DND-41 (cell line): ENCODE measurements around the gene ZWINT.

ENCODE experiments used
- ATAC-seq: fragments of 200-7000 bp; cut with Tn5 transposase; 3 replicates; pipeline ENCODE4 v1.9.1; 2021; ENCODE audit warnings: low read depth; ENCODE audit not compliant: insufficient read depth
- DNase-seq: peaks from one replicate; pipeline ENCODE4 v3.0.0-alpha.2; 2020
- H2AFZ ChIP-seq: 2 replicates; pipeline ENCODE4 v1.6.0; 2012; ENCODE audit warnings: low read depth, low read length
- H3K27ac ChIP-seq: 2 replicates; pipeline ENCODE4 v1.5.1; 2012; ENCODE audit warnings: low read length, inconsistent platforms
- H3K27me3 ChIP-seq: fragments of 200-600 bp; sonication (generic); 2 replicates; pipeline ENCODE4 v1.6.0; 2012; ENCODE audit warnings: low read length, mild to moderate bottlenecking, inconsistent platforms; ENCODE audit not compliant: insufficient read depth, poor library complexity
- H3K36me3 ChIP-seq: 2 replicates; pipeline ENCODE4 v1.5.1; 2012; ENCODE audit warnings: low read length, inconsistent platforms; ENCODE audit not compliant: insufficient read depth
- H3K4me1 ChIP-seq: 2 replicates; pipeline ENCODE4 v1.5.1; 2012; ENCODE audit warnings: mild to moderate bottlenecking, low read length; ENCODE audit not compliant: insufficient read depth
- H3K4me2 ChIP-seq: 2 replicates; pipeline ENCODE4 v1.6.0; 2012; ENCODE audit warnings: mild to moderate bottlenecking, moderate library complexity, low read length, inconsistent platforms; ENCODE audit not compliant: insufficient read depth
- H3K4me3 ChIP-seq, 2 experiments: fragments of 200-600 bp in 1 of 2; shearing (Covaris generic) in 1 of 2; 2 replicates each; pipeline ENCODE4 v1.5.1; 2012 to 2016; ENCODE audit warnings: inconsistent platforms in 2 of 2, low read length in 2 of 2, mild to moderate bottlenecking in 2 of 2, low read depth in 1 of 2, moderate library complexity in 1 of 2
- H3K79me2 ChIP-seq: 2 replicates; pipeline ENCODE4 v1.6.0; 2012; ENCODE audit warnings: low read length, inconsistent platforms; ENCODE audit not compliant: insufficient read depth
- H3K9ac ChIP-seq: 2 replicates; pipeline ENCODE4 v1.6.0; 2012; ENCODE audit warnings: low read depth, mild to moderate bottlenecking, inconsistent platforms, low read length, moderate library complexity
- H3K9me3 ChIP-seq: 2 replicates; pipeline ENCODE4 v1.5.1; 2012; ENCODE audit warnings: low read length, moderate library complexity, mild to moderate bottlenecking, inconsistent platforms; ENCODE audit not compliant: insufficient read depth, severe bottlenecking
- H4K20me1 ChIP-seq: 2 replicates; pipeline ENCODE4 v1.6.0; 2012; ENCODE audit warnings: low read length; ENCODE audit not compliant: insufficient read depth
- EZH2 ChIP-seq: IDR thresholded peaks from 3 replicates; pipeline ENCODE4 v1.6.1; 2012; ENCODE audit warnings: borderline replicate concordance, low read depth, mild to moderate bottlenecking, moderate library complexity, low read length, inconsistent platforms; ENCODE audit not compliant: severe bottlenecking
- TF ChIP-seq, protein P1 (sequence below): IDR thresholded peaks from 2 replicates; pipeline ENCODE4 v1.5.1; 2012; ENCODE audit warnings: borderline replicate concordance, low read length, moderate library complexity, mild to moderate bottlenecking; ENCODE audit not compliant: poor library complexity, severe bottlenecking; ENCODE audit errors: extremely low read depth

Gene ZWINT, protein sequence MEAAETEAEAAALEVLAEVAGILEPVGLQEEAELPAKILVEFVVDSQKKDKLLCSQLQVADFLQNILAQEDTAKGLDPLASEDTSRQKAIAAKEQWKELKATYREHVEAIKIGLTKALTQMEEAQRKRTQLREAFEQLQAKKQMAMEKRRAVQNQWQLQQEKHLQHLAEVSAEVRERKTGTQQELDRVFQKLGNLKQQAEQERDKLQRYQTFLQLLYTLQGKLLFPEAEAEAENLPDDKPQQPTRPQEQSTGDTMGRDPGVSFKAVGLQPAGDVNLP

DNA sequence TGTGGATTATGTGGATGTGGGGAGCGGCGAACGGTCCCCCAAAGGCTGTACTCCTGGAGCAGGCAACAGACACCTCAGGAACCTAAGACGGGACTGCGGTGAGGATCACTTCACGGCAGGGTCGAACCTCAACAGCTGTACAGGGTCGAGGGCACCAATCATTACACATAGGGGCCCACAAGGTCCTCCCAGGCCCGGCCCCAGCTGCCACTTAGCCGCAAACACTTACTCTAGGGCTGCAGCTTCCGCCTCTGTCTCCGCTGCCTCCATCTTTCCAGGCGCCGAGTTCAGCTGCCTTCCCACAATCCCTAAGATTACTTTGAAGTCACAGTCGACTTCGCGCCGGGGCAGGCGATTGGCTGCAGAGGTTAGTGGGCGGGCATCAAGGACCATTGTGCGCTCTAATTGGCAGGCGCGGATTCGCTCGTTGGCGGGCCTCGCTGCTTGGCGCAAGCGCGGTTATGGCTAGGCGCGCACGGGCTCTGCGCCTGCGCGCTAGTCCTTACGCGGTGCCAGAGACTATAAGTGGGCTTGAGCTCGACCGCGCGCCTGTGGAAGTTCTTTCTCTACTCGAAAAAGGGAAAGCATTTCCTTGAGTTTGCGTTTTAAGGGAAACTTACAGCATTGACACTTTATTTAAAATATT is at the start of gene ZWINT:
ZWINT (minus strand) TSS at position 293 of the 646 bp plus-strand sequence; CDS start at position 270, 23 bp downstream.
- H3K4me2 ChIP-seq = peak within 1 kb of the TSS; percentile 90
- peaks cover 41% of the 10 kb centered on the region for H3K4me1 ChIP-seq
- ATAC-seq (peak; percentile 97), DNase-seq (peak; percentile 97)
- H3K27ac ChIP-seq = peak within 1 kb of the TSS; percentile 92
- no peaks in the 10 kb centered on the region for H3K9me3 ChIP-seq
- H3K79me2 ChIP-seq = peaks cover 41% of the 10 kb centered on the region
- TF ChIP-seq, protein P1, sequence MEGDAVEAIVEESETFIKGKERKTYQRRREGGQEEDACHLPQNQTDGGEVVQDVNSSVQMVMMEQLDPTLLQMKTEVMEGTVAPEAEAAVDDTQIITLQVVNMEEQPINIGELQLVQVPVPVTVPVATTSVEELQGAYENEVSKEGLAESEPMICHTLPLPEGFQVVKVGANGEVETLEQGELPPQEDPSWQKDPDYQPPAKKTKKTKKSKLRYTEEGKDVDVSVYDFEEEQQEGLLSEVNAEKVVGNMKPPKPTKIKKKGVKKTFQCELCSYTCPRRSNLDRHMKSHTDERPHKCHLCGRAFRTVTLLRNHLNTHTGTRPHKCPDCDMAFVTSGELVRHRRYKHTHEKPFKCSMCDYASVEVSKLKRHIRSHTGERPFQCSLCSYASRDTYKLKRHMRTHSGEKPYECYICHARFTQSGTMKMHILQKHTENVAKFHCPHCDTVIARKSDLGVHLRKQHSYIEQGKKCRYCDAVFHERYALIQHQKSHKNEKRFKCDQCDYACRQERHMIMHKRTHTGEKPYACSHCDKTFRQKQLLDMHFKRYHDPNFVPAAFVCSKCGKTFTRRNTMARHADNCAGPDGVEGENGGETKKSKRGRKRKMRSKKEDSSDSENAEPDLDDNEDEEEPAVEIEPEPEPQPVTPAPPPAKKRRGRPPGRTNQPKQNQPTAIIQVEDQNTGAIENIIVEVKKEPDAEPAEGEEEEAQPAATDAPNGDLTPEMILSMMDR = no peak
- no peak for TF ChIP-seq EZH2
- H3K36me3 ChIP-seq = peaks cover 41% of the 10 kb centered on the region
- H2AFZ ChIP-seq = peak within 1 kb of the TSS; percentile 80
- H3K4me3 ChIP-seq = peak within 1 kb of the TSS; percentile 56 to 62
- peaks cover 11% of the 10 kb centered on the region; the same call in 1 of the 2 replicates for H4K20me1 ChIP-seq
- peak within 1 kb of the TSS; percentile 82 for H3K9ac ChIP-seq
- H3K27me3 ChIP-seq = no peaks in the 10 kb centered on the region

DNA sequence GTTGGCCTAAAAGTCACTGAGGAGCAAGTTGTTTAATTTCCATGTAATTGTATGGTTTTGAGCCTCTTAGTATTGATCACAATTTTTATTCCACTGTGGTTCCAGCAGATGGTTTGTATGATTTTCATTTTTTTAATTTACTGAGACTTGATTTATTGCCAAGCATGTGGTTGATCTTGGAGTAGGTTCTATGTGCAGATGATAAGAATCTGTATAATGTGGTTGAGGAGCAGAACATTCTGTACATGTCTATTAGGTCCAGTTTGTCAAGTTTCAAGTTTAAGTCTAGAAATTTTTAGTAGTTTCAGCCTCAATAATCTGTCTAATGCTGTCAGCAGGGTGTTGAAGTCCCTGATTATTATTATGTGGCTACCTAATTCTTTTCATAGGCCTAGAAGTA is 22.7 kb upstream of the ZWINT start:
- Histone ChIP-seq H3K79me2 (no peaks in the 10 kb centered on the region), H2AFZ (no peak overlapping the region), H3K4me3 (no peak overlapping the region), H3K4me2 (no peak overlapping the region), H4K20me1 (no peaks in the 10 kb centered on the region), H3K4me1 (no peaks in the 10 kb centered on the region), H3K9me3 (no peaks in the 10 kb centered on the region), H3K27me3 (no peaks in the 10 kb centered on the region), H3K36me3 (no peaks in the 10 kb centered on the region), H3K9ac (no peak overlapping the region), H3K27ac (no peak overlapping the region)
- DNase-seq (no peak), ATAC-seq (no peak)
- TF ChIP-seq EZH2 = no peak
- TF ChIP-seq, protein P1 = no peak

DNA sequence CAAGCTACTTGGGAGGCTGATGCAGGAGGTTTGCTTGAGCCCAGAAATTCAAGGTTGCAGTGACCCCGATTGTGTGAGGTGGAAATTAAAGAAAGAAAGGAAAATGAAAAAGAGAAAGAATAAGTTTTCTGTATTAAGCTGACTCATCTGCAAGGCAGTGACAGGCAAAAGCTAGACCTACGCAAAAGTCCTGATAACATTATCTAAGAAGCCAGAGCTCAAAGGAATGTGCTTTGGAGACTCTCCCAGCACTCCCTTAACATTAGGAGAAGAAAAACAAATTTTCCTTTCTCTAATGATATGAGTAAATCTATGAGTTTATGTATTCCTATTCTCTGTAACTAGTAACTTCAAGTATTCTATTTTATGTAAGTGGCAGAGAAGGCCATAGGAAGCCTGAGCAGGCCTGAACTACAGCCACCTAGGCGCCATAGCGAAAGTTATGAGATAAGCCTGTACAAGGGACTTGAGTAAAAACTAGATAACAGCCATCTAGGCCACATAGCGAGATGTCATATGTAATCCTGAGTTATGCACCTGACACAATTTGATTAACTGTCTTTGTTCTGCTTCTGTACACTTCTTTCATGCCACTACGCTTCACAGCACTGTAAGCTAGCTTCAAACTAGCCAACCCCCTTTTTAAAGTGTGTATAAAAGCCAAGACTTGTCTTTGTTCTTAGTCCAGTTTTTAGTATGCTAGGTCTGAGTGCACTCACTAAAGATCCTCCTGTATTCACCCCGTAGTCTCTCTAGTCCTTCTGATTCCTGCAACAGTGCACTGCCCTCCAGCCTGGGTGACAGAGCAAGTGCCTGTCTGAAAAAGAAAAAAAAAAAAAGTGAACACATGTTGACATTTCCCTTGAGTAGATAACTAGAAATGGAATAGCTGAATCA is 9.4 kb upstream of the ZWINT start:
- Histone ChIP-seq H3K4me1 (no peaks in the 10 kb centered on the region), H2AFZ (no peak overlapping the region), H3K79me2 (no peaks in the 10 kb centered on the region), H3K9ac (no peak overlapping the region), H3K4me3 (no peak overlapping the region), H3K27ac (no peak overlapping the region), H3K36me3 (no peaks in the 10 kb centered on the region), H4K20me1 (no peaks in the 10 kb centered on the region), H3K4me2 (no peak overlapping the region), H3K9me3 (peaks cover 18% of the 10 kb centered on the region), H3K27me3 (no peaks in the 10 kb centered on the region)
- peak; percentile 34 for DNase-seq
- TF ChIP-seq, protein P1 = no peak
- TF ChIP-seq EZH2 = no peak
- ATAC-seq = no peak
